HepG2 (cell line): ENCODE data around the gene CCNA2.

ENCODE experiments used
- EP300 ChIP-seq, 3 experiments: sonication (generic) in 1 of 3; formaldehyde crosslinking in 1 of 3; IDR thresholded peaks; 2 replicates each; pipeline versions ENCODE4 v1.5.1 to v1.6.1; 2011 to 2020; ENCODE audit warnings: low read depth in 2 of 3, low read length in 2 of 3, borderline replicate concordance in 1 of 3, improper control_type of control experiment in 1 of 3, mild to moderate bottlenecking in 1 of 3, missing genetic modification reagents in 1 of 3, moderate library complexity in 1 of 3
- EZH2 ChIP-seq: conservative IDR thresholded peaks from 2 replicates; pipeline ENCODE4 v1.6.1; 2012; ENCODE audit warnings: mild to moderate bottlenecking, low read depth, low read length, moderate library complexity
- GATA4 ChIP-seq: sonication (generic); IDR thresholded peaks from 2 replicates; pipeline ENCODE4 v1.6.1; 2016; ENCODE audit warnings: antibody characterized with exemption, low read depth, borderline replicate concordance
- HNRNPK ChIP-seq: fragments of 200-400 bp; formaldehyde crosslinking; IDR thresholded peaks from 2 replicates; pipeline ENCODE4 v1.6.1; 2018; ENCODE audit warnings: low read length, low read depth, moderate library complexity, mild to moderate bottlenecking; ENCODE audit not compliant: poor library complexity, severe bottlenecking
- SP2 ChIP-seq: sonication (generic); formaldehyde crosslinking; IDR thresholded peaks from 2 replicates; pipeline ENCODE4 v1.5.1; 2020; ENCODE audit warnings: mild to moderate bottlenecking, missing genetic modification reagents
- SUZ12 ChIP-seq: fragments of 150-350 bp; IDR thresholded peaks from 2 replicates; pipeline ENCODE4 v1.6.1; 2014; ENCODE audit warnings: low read depth, low read length
- ZFX ChIP-seq: sonication (generic); formaldehyde crosslinking; IDR thresholded peaks from 2 replicates; pipeline ENCODE4 v1.4.0; 2020; ENCODE audit warnings: mild to moderate bottlenecking, low read depth, missing genetic modification reagents, moderate library complexity
- ZNF263 ChIP-seq: sonication (generic); formaldehyde crosslinking; IDR thresholded peaks from 2 replicates; pipeline ENCODE4 v1.4.0; 2020; ENCODE audit warnings: missing genetic modification reagents
- ZNF777 ChIP-seq: sonication (generic); formaldehyde crosslinking; IDR thresholded peaks from 2 replicates; pipeline ENCODE4 v1.4.0; 2020; ENCODE audit warnings: missing genetic modification reagents
- TF ChIP-seq, protein P1 (sequence below): sonication (generic); formaldehyde crosslinking; IDR thresholded peaks from 2 replicates; pipeline ENCODE4 v1.5.0; 2020; ENCODE audit warnings: mild to moderate bottlenecking, missing genetic modification reagents, moderate library complexity
- TF ChIP-seq, protein P2 (sequence below): sonication (generic); IDR thresholded peaks from 2 replicates; pipeline ENCODE4 v1.6.1; 2016; ENCODE audit warnings: low read depth, borderline replicate concordance
- TF ChIP-seq, protein P3 (sequence below), 2 experiments: IDR thresholded peaks; 2 replicates each; pipeline ENCODE4 v1.6.1; 2011 to 2012; ENCODE audit warnings: low read length in 2 of 2, borderline replicate concordance in 1 of 2, low read depth in 1 of 2, mild to moderate bottlenecking in 1 of 2, moderate library complexity in 1 of 2
- TF ChIP-seq, protein P4 (sequence below): IDR thresholded peaks from 2 replicates; pipeline ENCODE4 v1.6.1; 2016; ENCODE audit warnings: missing compliant biosample characterization, missing genetic modification reagents, borderline replicate concordance
- TF ChIP-seq, protein P5 (sequence below): sonication (generic); formaldehyde crosslinking; IDR thresholded peaks from 2 replicates; pipeline ENCODE4 v1.4.0; 2020; ENCODE audit warnings: missing genetic modification reagents

DNA sequence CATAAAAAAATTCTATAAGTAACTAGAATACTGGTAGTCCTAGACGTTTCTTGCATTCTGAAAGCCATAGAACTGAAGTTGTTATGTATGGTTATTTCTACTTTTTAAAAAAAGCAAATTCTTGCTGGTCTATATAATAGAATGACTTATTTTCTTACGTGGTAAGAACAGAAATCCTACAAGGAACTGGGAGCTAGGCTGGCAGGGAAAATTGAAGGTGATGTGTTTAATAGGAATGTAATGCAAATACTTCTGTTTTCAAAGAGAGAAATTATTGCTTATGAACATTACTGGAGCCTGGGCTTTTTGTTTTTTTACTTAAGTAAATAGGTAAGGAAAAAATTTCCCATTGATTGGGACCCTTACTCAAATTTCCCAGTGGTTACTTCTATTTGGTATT, 8.9 kb downstream of the CCNA2 start:
- TF ChIP-seq ZNF263 (CRISPR knock-in tag), result no peak
- TF ChIP-seq, protein P1, sequence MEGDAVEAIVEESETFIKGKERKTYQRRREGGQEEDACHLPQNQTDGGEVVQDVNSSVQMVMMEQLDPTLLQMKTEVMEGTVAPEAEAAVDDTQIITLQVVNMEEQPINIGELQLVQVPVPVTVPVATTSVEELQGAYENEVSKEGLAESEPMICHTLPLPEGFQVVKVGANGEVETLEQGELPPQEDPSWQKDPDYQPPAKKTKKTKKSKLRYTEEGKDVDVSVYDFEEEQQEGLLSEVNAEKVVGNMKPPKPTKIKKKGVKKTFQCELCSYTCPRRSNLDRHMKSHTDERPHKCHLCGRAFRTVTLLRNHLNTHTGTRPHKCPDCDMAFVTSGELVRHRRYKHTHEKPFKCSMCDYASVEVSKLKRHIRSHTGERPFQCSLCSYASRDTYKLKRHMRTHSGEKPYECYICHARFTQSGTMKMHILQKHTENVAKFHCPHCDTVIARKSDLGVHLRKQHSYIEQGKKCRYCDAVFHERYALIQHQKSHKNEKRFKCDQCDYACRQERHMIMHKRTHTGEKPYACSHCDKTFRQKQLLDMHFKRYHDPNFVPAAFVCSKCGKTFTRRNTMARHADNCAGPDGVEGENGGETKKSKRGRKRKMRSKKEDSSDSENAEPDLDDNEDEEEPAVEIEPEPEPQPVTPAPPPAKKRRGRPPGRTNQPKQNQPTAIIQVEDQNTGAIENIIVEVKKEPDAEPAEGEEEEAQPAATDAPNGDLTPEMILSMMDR (CRISPR knock-in tag), result no peak
- TF ChIP-seq, protein P2, sequence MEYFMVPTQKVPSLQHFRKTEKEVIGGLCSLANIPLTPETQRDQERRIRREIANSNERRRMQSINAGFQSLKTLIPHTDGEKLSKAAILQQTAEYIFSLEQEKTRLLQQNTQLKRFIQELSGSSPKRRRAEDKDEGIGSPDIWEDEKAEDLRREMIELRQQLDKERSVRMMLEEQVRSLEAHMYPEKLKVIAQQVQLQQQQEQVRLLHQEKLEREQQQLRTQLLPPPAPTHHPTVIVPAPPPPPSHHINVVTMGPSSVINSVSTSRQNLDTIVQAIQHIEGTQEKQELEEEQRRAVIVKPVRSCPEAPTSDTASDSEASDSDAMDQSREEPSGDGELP, result no peak
- TF ChIP-seq HNRNPK, result no peak
- no peak for TF ChIP-seq EP300 (IDR thresholded peaks at IDR 0.05; ENCODE audit: low read depth in 2 of 2, low read length in 2 of 2)
- TF ChIP-seq EP300 (CRISPR knock-in tag; IDR thresholded peaks at IDR 0.05; ENCODE audit: borderline replicate concordance), result no peak
- TF ChIP-seq, protein P3, sequence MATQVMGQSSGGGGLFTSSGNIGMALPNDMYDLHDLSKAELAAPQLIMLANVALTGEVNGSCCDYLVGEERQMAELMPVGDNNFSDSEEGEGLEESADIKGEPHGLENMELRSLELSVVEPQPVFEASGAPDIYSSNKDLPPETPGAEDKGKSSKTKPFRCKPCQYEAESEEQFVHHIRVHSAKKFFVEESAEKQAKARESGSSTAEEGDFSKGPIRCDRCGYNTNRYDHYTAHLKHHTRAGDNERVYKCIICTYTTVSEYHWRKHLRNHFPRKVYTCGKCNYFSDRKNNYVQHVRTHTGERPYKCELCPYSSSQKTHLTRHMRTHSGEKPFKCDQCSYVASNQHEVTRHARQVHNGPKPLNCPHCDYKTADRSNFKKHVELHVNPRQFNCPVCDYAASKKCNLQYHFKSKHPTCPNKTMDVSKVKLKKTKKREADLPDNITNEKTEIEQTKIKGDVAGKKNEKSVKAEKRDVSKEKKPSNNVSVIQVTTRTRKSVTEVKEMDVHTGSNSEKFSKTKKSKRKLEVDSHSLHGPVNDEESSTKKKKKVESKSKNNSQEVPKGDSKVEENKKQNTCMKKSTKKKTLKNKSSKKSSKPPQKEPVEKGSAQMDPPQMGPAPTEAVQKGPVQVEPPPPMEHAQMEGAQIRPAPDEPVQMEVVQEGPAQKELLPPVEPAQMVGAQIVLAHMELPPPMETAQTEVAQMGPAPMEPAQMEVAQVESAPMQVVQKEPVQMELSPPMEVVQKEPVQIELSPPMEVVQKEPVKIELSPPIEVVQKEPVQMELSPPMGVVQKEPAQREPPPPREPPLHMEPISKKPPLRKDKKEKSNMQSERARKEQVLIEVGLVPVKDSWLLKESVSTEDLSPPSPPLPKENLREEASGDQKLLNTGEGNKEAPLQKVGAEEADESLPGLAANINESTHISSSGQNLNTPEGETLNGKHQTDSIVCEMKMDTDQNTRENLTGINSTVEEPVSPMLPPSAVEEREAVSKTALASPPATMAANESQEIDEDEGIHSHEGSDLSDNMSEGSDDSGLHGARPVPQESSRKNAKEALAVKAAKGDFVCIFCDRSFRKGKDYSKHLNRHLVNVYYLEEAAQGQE (IDR thresholded peaks at IDR 0.05; ENCODE audit: borderline replicate concordance in 1 of 2, low read depth in 1 of 2, low read length in 2 of 2), result no peak
- no peak for TF ChIP-seq SUZ12
- TF ChIP-seq, protein P4, sequence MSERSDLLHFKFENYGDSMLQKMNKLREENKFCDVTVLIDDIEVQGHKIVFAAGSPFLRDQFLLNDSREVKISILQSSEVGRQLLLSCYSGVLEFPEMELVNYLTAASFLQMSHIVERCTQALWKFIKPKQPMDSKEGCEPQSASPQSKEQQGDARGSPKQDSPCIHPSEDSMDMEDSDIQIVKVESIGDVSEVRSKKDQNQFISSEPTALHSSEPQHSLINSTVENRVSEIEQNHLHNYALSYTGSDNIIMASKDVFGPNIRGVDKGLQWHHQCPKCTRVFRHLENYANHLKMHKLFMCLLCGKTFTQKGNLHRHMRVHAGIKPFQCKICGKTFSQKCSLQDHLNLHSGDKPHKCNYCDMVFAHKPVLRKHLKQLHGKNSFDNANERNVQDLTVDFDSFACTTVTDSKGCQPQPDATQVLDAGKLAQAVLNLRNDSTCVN (CRISPR knock-in tag), result no peak
- TF ChIP-seq EZH2, result no peak
- no peak for TF ChIP-seq ZFX (CRISPR knock-in tag)
- TF ChIP-seq SP2 (CRISPR knock-in tag), result no peak
- TF ChIP-seq, protein P5, sequence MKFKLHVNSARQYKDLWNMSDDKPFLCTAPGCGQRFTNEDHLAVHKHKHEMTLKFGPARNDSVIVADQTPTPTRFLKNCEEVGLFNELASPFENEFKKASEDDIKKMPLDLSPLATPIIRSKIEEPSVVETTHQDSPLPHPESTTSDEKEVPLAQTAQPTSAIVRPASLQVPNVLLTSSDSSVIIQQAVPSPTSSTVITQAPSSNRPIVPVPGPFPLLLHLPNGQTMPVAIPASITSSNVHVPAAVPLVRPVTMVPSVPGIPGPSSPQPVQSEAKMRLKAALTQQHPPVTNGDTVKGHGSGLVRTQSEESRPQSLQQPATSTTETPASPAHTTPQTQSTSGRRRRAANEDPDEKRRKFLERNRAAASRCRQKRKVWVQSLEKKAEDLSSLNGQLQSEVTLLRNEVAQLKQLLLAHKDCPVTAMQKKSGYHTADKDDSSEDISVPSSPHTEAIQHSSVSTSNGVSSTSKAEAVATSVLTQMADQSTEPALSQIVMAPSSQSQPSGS (CRISPR knock-in tag), result no peak
- TF ChIP-seq ZNF777 (CRISPR knock-in tag), result no peak
- no peak for TF ChIP-seq GATA4
